DND-41 (cell line): Measurements from ENCODE around the gene ZNF500.
"Not testable (repeated sequence)": the region's sequence is repeated elsewhere in the genome, so short reads cannot be mapped to it uniquely, and the experiment has no call there.

Experiments
- ATAC-seq: fragments of 200-7000 bp; cut with Tn5 transposase; 3 replicates; pipeline ENCODE4 v1.9.1; 2021; ENCODE audit warnings: low read depth; ENCODE audit not compliant: insufficient read depth
- DNase-seq: peaks from one replicate; pipeline ENCODE4 v3.0.0-alpha.2; 2020
- H2AFZ ChIP-seq: 2 replicates; pipeline ENCODE4 v1.6.0; 2012; ENCODE audit warnings: low read depth, low read length
- H3K27ac ChIP-seq: 2 replicates; pipeline ENCODE4 v1.5.1; 2012; ENCODE audit warnings: low read length, inconsistent platforms
- H3K27me3 ChIP-seq: fragments of 200-600 bp; sonication (generic); 2 replicates; pipeline ENCODE4 v1.6.0; 2012; ENCODE audit warnings: low read length, mild to moderate bottlenecking, inconsistent platforms; ENCODE audit not compliant: insufficient read depth, poor library complexity
- H3K36me3 ChIP-seq: 2 replicates; pipeline ENCODE4 v1.5.1; 2012; ENCODE audit warnings: low read length, inconsistent platforms; ENCODE audit not compliant: insufficient read depth
- H3K4me1 ChIP-seq: 2 replicates; pipeline ENCODE4 v1.5.1; 2012; ENCODE audit warnings: mild to moderate bottlenecking, low read length; ENCODE audit not compliant: insufficient read depth
- H3K4me2 ChIP-seq: 2 replicates; pipeline ENCODE4 v1.6.0; 2012; ENCODE audit warnings: mild to moderate bottlenecking, moderate library complexity, low read length, inconsistent platforms; ENCODE audit not compliant: insufficient read depth
- H3K4me3 ChIP-seq, 2 experiments: fragments of 200-600 bp in 1 of 2; shearing (Covaris generic) in 1 of 2; 2 replicates each; pipeline ENCODE4 v1.5.1; 2012 to 2016; ENCODE audit warnings: inconsistent platforms in 2 of 2, low read length in 2 of 2, mild to moderate bottlenecking in 2 of 2, low read depth in 1 of 2, moderate library complexity in 1 of 2
- H3K79me2 ChIP-seq: 2 replicates; pipeline ENCODE4 v1.6.0; 2012; ENCODE audit warnings: low read length, inconsistent platforms; ENCODE audit not compliant: insufficient read depth
- H3K9ac ChIP-seq: 2 replicates; pipeline ENCODE4 v1.6.0; 2012; ENCODE audit warnings: low read depth, mild to moderate bottlenecking, inconsistent platforms, low read length, moderate library complexity
- H3K9me3 ChIP-seq: 2 replicates; pipeline ENCODE4 v1.5.1; 2012; ENCODE audit warnings: low read length, moderate library complexity, mild to moderate bottlenecking, inconsistent platforms; ENCODE audit not compliant: insufficient read depth, severe bottlenecking
- H4K20me1 ChIP-seq: 2 replicates; pipeline ENCODE4 v1.6.0; 2012; ENCODE audit warnings: low read length; ENCODE audit not compliant: insufficient read depth
- EZH2 ChIP-seq: IDR thresholded peaks from 3 replicates; pipeline ENCODE4 v1.6.1; 2012; ENCODE audit warnings: borderline replicate concordance, low read depth, mild to moderate bottlenecking, moderate library complexity, low read length, inconsistent platforms; ENCODE audit not compliant: severe bottlenecking
- TF ChIP-seq, protein P1 (sequence below): IDR thresholded peaks from 2 replicates; pipeline ENCODE4 v1.5.1; 2012; ENCODE audit warnings: borderline replicate concordance, low read length, moderate library complexity, mild to moderate bottlenecking; ENCODE audit not compliant: poor library complexity, severe bottlenecking; ENCODE audit errors: extremely low read depth

ZNF500 gene

DNA sequence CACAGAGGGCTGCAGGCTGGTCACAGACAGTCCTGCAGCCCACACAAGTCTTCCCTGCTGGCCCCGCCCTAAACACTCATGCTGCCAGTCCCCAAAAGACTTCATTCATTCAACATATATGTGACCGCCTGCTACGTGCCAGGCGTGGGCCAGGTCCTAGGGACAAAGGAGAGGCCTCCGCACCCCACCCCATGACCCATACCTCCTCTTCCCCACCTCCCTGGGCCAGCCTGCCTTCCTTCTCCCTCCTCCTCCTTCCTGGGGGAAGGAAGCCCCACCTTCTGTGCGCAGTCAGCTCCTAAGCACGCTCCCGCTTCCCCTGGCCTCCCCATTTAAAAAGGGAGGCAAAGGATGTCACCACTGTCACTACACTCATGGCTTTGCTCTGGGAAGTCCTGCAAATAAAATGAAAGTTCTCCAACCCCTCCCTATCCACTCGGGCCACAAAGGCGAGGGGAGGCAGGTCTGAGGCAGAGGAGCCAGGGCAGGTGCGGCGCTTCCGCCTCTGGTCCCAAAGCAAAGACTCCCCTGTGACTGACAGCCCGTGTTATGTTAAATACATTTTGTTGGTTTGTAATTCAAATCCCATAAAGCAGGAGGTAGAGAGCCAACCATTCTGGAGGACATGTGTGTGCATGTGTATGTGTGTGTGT lies 23.6 kb downstream of the ZNF500 start:
- Histone ChIP-seq H3K27me3 (no peaks in the 10 kb centered on the region), H3K9ac (no peak overlapping the region), H3K9me3 (no peaks in the 10 kb centered on the region), H3K4me3 (no peak overlapping the region), H3K79me2 (no peaks in the 10 kb centered on the region), H3K36me3 (no peaks in the 10 kb centered on the region), H3K4me2 (no peak overlapping the region), H3K27ac (no peak overlapping the region), H4K20me1 (peaks cover 3% of the 10 kb centered on the region; the same call in 1 of the 2 replicates), H3K4me1 (no peaks in the 10 kb centered on the region), H2AFZ (no peak overlapping the region)
- TF ChIP-seq, protein P1, sequence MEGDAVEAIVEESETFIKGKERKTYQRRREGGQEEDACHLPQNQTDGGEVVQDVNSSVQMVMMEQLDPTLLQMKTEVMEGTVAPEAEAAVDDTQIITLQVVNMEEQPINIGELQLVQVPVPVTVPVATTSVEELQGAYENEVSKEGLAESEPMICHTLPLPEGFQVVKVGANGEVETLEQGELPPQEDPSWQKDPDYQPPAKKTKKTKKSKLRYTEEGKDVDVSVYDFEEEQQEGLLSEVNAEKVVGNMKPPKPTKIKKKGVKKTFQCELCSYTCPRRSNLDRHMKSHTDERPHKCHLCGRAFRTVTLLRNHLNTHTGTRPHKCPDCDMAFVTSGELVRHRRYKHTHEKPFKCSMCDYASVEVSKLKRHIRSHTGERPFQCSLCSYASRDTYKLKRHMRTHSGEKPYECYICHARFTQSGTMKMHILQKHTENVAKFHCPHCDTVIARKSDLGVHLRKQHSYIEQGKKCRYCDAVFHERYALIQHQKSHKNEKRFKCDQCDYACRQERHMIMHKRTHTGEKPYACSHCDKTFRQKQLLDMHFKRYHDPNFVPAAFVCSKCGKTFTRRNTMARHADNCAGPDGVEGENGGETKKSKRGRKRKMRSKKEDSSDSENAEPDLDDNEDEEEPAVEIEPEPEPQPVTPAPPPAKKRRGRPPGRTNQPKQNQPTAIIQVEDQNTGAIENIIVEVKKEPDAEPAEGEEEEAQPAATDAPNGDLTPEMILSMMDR: no peak
- TF ChIP-seq EZH2: no peak
- ATAC-seq: no peak
- no peak for DNase-seq

DNA sequence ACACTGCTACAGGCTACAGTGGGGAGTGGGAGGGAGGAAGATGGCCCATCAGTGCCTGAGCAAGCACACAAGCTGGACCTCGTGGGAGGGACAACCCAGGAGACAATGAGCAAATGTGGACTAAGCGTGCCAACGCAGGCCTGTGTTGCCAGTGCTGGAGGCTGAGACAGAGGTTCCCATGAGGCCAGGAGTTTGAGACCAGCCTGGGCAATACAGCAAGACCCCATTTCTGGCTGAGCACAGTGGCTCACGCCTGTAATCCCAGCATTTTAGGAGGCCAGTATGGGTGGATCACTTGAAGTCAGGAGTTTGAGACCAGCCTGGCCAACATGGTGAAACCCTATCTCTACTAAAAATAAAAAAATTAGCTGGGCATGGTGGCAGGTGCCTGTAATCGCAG lies 28.6 kb downstream of the ZNF500 start:
- DNase-seq, H2AFZ ChIP-seq, H4K20me1 ChIP-seq, ATAC-seq, H3K4me2 ChIP-seq, H3K4me3 ChIP-seq, H3K9me3 ChIP-seq, H3K9ac ChIP-seq, H3K27me3 ChIP-seq, H3K36me3 ChIP-seq, H3K27ac ChIP-seq, H3K79me2 ChIP-seq: not testable (repeated sequence)
- peaks cover 18% of the 10 kb centered on the region for H3K4me1 ChIP-seq

DNA sequence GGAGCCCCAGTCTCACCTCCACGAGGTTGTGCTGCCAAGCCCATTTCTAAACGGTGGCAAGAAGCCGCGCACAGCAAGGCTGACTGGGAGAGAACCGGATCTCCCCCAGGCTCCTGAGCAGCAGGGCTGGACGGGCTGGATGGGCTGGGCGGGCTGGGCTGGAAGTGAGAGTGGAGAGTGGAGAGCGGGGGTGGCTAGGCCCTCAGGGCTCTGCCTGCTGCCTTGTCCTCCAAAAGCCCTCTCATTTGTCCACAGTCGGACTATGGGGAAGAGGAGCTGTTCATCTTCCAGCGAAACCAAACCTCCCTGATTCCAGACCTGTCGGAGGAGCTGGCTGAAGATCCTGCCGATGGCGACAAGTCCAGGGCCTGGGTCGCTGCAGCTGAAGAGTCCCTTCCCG lies 29.4 kb downstream of the ZNF500 start:
- Histone ChIP-seq H3K9me3 (no peaks in the 10 kb centered on the region), H2AFZ (no peak overlapping the region), H3K4me3 (no peak overlapping the region), H4K20me1 (no peaks in the 10 kb centered on the region), H3K79me2 (peaks cover 13% of the 10 kb centered on the region), H3K36me3 (no peaks in the 10 kb centered on the region), H3K4me2 (no peak overlapping the region), H3K4me1 (peaks cover 26% of the 10 kb centered on the region), H3K9ac (no peak overlapping the region), H3K27ac (no peak overlapping the region), H3K27me3 (no peaks in the 10 kb centered on the region)
- TF ChIP-seq, protein P1: no peak
- no peak for TF ChIP-seq EZH2
- ATAC-seq (no peak), DNase-seq (no peak)

DNA sequence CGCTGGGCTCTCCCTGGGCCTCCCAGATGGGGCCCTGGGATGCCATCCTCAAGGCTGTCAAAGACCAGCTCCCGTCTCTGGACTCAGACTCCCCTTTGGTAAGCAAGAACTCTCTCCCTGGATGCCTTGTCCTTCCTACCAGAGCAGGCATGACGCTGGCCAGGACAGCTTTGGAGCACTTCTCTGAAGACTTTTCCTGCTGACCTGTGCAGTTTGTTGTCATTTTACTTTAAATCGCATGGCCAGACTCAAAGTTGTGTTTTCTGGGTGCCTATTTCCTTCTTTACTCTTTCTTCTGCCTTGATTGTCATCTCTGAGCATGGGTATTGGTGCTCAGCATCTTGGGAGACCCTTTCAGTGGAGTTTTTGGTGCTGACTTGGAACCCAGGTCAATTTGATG lies 30.4 kb downstream of the ZNF500 start:
- no peak overlapping the region for H3K4me3 ChIP-seq
- DNase-seq: no peak
- H3K9ac ChIP-seq: no peak overlapping the region
- peaks cover 32% of the 10 kb centered on the region for H3K4me1 ChIP-seq
- H3K36me3 ChIP-seq: 0 out of 2 replicates have a peak, but pooled peaks cover 3% of the 10 kb centered on the region
- no peak for ATAC-seq
- H4K20me1 ChIP-seq: no peaks in the 10 kb centered on the region
- H3K4me2 ChIP-seq: no peak overlapping the region
- TF ChIP-seq, protein P1: no peak
- TF ChIP-seq EZH2: no peak
- peaks cover 21% of the 10 kb centered on the region for H3K79me2 ChIP-seq
- H2AFZ ChIP-seq: no peak overlapping the region
- H3K27ac ChIP-seq: no peak overlapping the region
- H3K27me3 ChIP-seq: no peaks in the 10 kb centered on the region
- no peaks in the 10 kb centered on the region for H3K9me3 ChIP-seq
